K562 (cell line): Measurements from ENCODE around the gene PUM1. TPM values are rescaled to one million over a fixed set of nuclear protein-coding genes. Genes with fewer than 3 reads are reported as not detected.

ENCODE experiments used
- ADNP ChIP-seq: fragments of 200-800 bp; sonication (Bioruptor generic); IDR thresholded peaks from 2 replicates; pipeline ENCODE4 v1.6.1; 2016; ENCODE audit warnings: missing genetic modification characterization, missing compliant biosample characterization
- BCOR ChIP-seq: fragments of 450-650 bp; IDR thresholded peaks from 2 replicates; pipeline ENCODE4 v1.6.1; 2016
- GTF2E2 ChIP-seq: fragments of 200-800 bp; sonication (Bioruptor generic); IDR thresholded peaks from 2 replicates; pipeline ENCODE4 v1.6.1; 2016; ENCODE audit warnings: missing genetic modification characterization, missing compliant biosample characterization
- HDGF ChIP-seq: fragments of 450-650 bp; IDR thresholded peaks from 2 replicates; pipeline ENCODE4 v1.6.1; 2016
- HIVEP1 ChIP-seq: fragments of 250-450 bp; sonication (Bioruptor Pico); IDR thresholded peaks from 2 replicates; pipeline ENCODE4 v1.4.0; 2020; ENCODE audit warnings: mild to moderate bottlenecking
- MAZ ChIP-seq, 2 experiments: fragments of 450-650 bp in 1 of 2; sonication (generic) in 1 of 2; formaldehyde crosslinking; IDR thresholded peaks in 1 of 2; conservative IDR thresholded peaks in 1 of 2; 2 replicates each; pipeline versions ENCODE4 v1.4.0 to v1.5.0; 2020; ENCODE audit warnings: mild to moderate bottlenecking in 1 of 2, missing genetic modification reagents in 1 of 2
- MEF2D ChIP-seq: conservative IDR thresholded peaks from 2 replicates; pipeline ENCODE4 v1.6.1; 2016; ENCODE audit warnings: low read depth, missing genetic modification characterization, missing compliant biosample characterization
- MNT ChIP-seq, 2 experiments: fragments of 450-650 bp; conservative IDR thresholded peaks; 2 replicates each; pipeline ENCODE4 v1.6.1; 2017; ENCODE audit warnings: mild to moderate bottlenecking in 2 of 2, moderate library complexity in 2 of 2
- MYC ChIP-seq, 2 experiments: fragments of 250-450 bp in 1 of 2; sonication (Bioruptor Pico) in 1 of 2; IDR thresholded peaks; 2 replicates each; pipeline versions ENCODE4 v1.5.1 to v1.6.1; 2012 to 2021; ENCODE audit warnings: low read depth in 2 of 2, borderline replicate concordance in 1 of 2, improper control_type of control experiment in 1 of 2, low read length in 1 of 2, mild to moderate bottlenecking in 1 of 2, moderate library complexity in 1 of 2
- NRF1 ChIP-seq, 2 experiments: fragments of 450-650 bp; IDR thresholded peaks in 1 of 2; conservative IDR thresholded peaks in 1 of 2; 2 replicates each; pipeline ENCODE4 v1.6.1; 2014; ENCODE audit warnings: mild to moderate bottlenecking in 2 of 2
- PCBP1 ChIP-seq: fragments of 200-400 bp; formaldehyde crosslinking; IDR thresholded peaks from 2 replicates; pipeline ENCODE4 v1.6.1; 2018; ENCODE audit warnings: mild to moderate bottlenecking, low read depth, low read length; ENCODE audit not compliant: poor library complexity, severe bottlenecking
- POLR2AphosphoS2 ChIP-seq: IDR thresholded peaks from 2 replicates; pipeline ENCODE4 v1.6.1; 2012; ENCODE audit warnings: low read length, improper control_type of control experiment
- RBM25 ChIP-seq: fragments of 200-400 bp; formaldehyde crosslinking; IDR thresholded peaks from 2 replicates; pipeline ENCODE4 v1.6.1; 2018; ENCODE audit warnings: low read length, low read depth, moderate library complexity; ENCODE audit not compliant: severe bottlenecking
- RUNX1 ChIP-seq: sonication (generic); IDR thresholded peaks from 2 replicates; pipeline ENCODE4 v1.6.1; 2016; ENCODE audit warnings: antibody characterized with exemption, low read depth
- SIX5 ChIP-seq, 2 experiments: IDR thresholded peaks; 2 replicates each; pipeline ENCODE4 v1.6.1; 2011; ENCODE audit warnings: low read length in 2 of 2, borderline replicate concordance in 1 of 2, low read depth in 1 of 2, mild to moderate bottlenecking in 1 of 2, moderate library complexity in 1 of 2; ENCODE audit not compliant: insufficient read depth in 1 of 2
- SRSF7 ChIP-seq: fragments of 200-400 bp; formaldehyde crosslinking; optimal IDR thresholded peaks from 2 replicates; pipeline ENCODE3; 2017; ENCODE audit warnings: mild to moderate bottlenecking, low read depth, low read length
- STAT5B ChIP-seq: fragments of 250-450 bp; sonication (Bioruptor Pico); IDR thresholded peaks from 2 replicates; pipeline ENCODE4 v1.8.0; 2021; ENCODE audit warnings: mild to moderate bottlenecking, inconsistent platforms
- TBP ChIP-seq: optimal IDR thresholded peaks from 2 replicates; pipeline ENCODE3; 2011; ENCODE audit warnings: low read depth, low read length, improper control_type of control experiment
- TEAD1 ChIP-seq, 2 experiments: fragments of 450-650 bp in 1 of 2; sonication (generic) in 1 of 2; formaldehyde crosslinking; IDR thresholded peaks; 2 replicates each; pipeline versions ENCODE4 v1.4.0 to v1.8.0; 2020 to 2022; ENCODE audit warnings: mild to moderate bottlenecking in 2 of 2, missing genetic modification reagents in 1 of 2
- TFAP4 ChIP-seq: sonication (generic); formaldehyde crosslinking; IDR thresholded peaks from 2 replicates; pipeline ENCODE4 v1.8.0; 2022; ENCODE audit warnings: missing genetic modification reagents, mild to moderate bottlenecking, moderate library complexity, borderline replicate concordance
- TSC22D4 ChIP-seq: fragments of 450-650 bp; IDR thresholded peaks from 2 replicates; pipeline ENCODE4 v1.6.1; 2016; ENCODE audit warnings: missing genetic modification characterization, missing biosample characterization, control low read depth
- ZC3H4 ChIP-seq: sonication (generic); formaldehyde crosslinking; IDR thresholded peaks from 2 replicates; pipeline ENCODE4 v1.9.0; 2021; ENCODE audit warnings: missing genetic modification reagents, borderline replicate concordance
- ZEB2 ChIP-seq: fragments of 450-650 bp; IDR thresholded peaks from 2 replicates; pipeline ENCODE4 v1.6.1; 2016
- polyA plus RNA-seq, 8 experiments: library from polyadenylated mRNA; depleted of rRNA in 4 of 8; stranded (reverse) in 5 of 8; unstranded in 3 of 8; fragments of >200 nt; fragmentation: Nextera tagmentation in 2 of 8; fragmentation: Illumina TruSeq in 1 of 8; extraction: Ambion mirVana in 2 of 8; extraction: Trizol in 1 of 8; gene quantifications; 2 replicates each; pipeline versions ENCODE4 v1.2.1 to v1.2.3, GENCODE V29; 2011 to 2014; ENCODE audit warnings: inconsistent platforms in 1 of 8, missing spikeins in 1 of 8
- total RNA-seq, 7 experiments: library from RNA; depleted of rRNA in 6 of 7; stranded (reverse); fragments of >200 nt in 6 of 7; fragmentation: Illumina TruSeq in 2 of 7; extraction: Trizol in 2 of 7; gene quantifications; 2 replicates each; pipeline versions ENCODE4 v1.2.1 to v1.2.3, GENCODE V29; 2011 to 2021; ENCODE audit warnings: low replicate concordance in 1 of 7
- TF ChIP-seq, protein P1 (sequence below): fragments of 450-650 bp; IDR thresholded peaks from 2 replicates; pipeline ENCODE4 v1.6.1; 2016
- TF ChIP-seq, protein P2 (sequence below): fragments of 450-650 bp; formaldehyde crosslinking; IDR thresholded peaks from 2 replicates; pipeline ENCODE4 v1.4.0; 2020; ENCODE audit warnings: mild to moderate bottlenecking, moderate library complexity

Gene PUM1
- total and polyA plus RNA-seq, 9 of the 15 experiments (the other 6 are each of a cell fraction or from before 2014, with no cell fraction given), result 37.7 to 104 (median 55.7) TPM

GRCh38 chr1:30888391-30888790 lies 177.1 kb downstream of the PUM1 start (continued):
- TF ChIP-seq MNT (conservative IDR thresholded peaks at IDR 0.05) (no peak), TEAD1 (CRISPR knock-in tag; IDR thresholded peaks at IDR 0.05) (peak; percentile 57 to 88; a peak in 2 of 4 replicates), ZEB2 (no peak), MEF2D (peak; percentile 89), GTF2E2 (tag) (no peak), RUNX1 (no peak), TSC22D4 (tag) (no peak), SIX5 (IDR thresholded peaks at IDR 0.05; ENCODE audit: borderline replicate concordance in 1 of 2, insufficient read depth in 1 of 2, low read depth in 1 of 2, low read length in 2 of 2) (no peak), MYC (IDR thresholded peaks at IDR 0.05; ENCODE audit: low read depth, low read length) (peak; percentile 12; the same call in 1 of the 2 replicates), MYC (CRISPR knock-in tag; IDR thresholded peaks at IDR 0.05; ENCODE audit: borderline replicate concordance, low read depth) (0 out of 2 replicates have a peak, but pooled peaks have one; percentile 0), HDGF (0 out of 2 replicates have a peak, but pooled peaks have one; percentile 5), POLR2AphosphoS2 (no peak), HIVEP1 (no peak), TBP (no peak), SRSF7 (no peak), STAT5B (CRISPR knock-in tag) (no peak), RBM25 (no peak), TFAP4 (CRISPR knock-in tag) (peak; percentile 70; the same call in 1 of the 2 replicates), BCOR (no peak), NRF1 (conservative IDR thresholded peaks at IDR 0.05 in 1 of 2, IDR thresholded peaks at IDR 0.05 in 1 of 2) (peak; percentile 73 to 77), PCBP1 (no peak), MAZ (CRISPR knock-in tag; conservative IDR thresholded peaks at IDR 0.05 in 1 of 2, IDR thresholded peaks at IDR 0.05 in 1 of 2) (peak; percentile 51 to 71; a peak in 3 of 4 replicates), ADNP (no peak), ZC3H4 (no peak; the same call in 1 of the 2 replicates)
- TF ChIP-seq, protein P1, sequence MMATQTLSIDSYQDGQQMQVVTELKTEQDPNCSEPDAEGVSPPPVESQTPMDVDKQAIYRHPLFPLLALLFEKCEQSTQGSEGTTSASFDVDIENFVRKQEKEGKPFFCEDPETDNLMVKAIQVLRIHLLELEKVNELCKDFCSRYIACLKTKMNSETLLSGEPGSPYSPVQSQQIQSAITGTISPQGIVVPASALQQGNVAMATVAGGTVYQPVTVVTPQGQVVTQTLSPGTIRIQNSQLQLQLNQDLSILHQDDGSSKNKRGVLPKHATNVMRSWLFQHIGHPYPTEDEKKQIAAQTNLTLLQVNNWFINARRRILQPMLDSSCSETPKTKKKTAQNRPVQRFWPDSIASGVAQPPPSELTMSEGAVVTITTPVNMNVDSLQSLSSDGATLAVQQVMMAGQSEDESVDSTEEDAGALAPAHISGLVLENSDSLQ, result peak; percentile 65
- TF ChIP-seq, protein P2, sequence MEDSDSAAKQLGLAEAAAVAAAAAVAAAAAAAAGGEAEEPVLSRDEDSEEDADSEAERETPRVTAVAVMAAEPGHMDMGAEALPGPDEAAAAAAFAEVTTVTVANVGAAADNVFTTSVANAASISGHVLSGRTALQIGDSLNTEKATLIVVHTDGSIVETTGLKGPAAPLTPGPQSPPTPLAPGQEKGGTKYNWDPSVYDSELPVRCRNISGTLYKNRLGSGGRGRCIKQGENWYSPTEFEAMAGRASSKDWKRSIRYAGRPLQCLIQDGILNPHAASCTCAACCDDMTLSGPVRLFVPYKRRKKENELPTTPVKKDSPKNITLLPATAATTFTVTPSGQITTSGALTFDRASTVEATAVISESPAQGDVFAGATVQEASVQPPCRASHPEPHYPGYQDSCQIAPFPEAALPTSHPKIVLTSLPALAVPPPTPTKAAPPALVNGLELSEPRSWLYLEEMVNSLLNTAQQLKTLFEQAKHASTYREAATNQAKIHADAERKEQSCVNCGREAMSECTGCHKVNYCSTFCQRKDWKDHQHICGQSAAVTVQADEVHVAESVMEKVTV (CRISPR knock-in tag), result no peak
